ENCODE results near the gene ARHGAP44.

The ARHGAP44 gene, protein sequence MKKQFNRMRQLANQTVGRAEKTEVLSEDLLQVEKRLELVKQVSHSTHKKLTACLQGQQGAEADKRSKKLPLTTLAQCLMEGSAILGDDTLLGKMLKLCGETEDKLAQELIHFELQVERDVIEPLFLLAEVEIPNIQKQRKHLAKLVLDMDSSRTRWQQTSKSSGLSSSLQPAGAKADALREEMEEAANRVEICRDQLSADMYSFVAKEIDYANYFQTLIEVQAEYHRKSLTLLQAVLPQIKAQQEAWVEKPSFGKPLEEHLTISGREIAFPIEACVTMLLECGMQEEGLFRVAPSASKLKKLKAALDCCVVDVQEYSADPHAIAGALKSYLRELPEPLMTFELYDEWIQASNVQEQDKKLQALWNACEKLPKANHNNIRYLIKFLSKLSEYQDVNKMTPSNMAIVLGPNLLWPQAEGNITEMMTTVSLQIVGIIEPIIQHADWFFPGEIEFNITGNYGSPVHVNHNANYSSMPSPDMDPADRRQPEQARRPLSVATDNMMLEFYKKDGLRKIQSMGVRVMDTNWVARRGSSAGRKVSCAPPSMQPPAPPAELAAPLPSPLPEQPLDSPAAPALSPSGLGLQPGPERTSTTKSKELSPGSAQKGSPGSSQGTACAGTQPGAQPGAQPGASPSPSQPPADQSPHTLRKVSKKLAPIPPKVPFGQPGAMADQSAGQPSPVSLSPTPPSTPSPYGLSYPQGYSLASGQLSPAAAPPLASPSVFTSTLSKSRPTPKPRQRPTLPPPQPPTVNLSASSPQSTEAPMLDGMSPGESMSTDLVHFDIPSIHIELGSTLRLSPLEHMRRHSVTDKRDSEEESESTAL

GRCh38 chr17:12789481-12790248 lies at the start of gene ARHGAP44:
Gene ARHGAP44 (plus strand): TSS chr17:12789498. CDS start chr17:12789839, 341 bp downstream.
- peak; percentile 16 for DNase-seq (ENCODE audit: low spot score)

GRCh38 chr17:12739500-12739899 lies 49.8 kb upstream of the ARHGAP44 start:
- DNase-seq (ENCODE audit: low spot score): no peak

GRCh38 chr17:12743046-12743445 lies 46.3 kb upstream of the ARHGAP44 start:
- DNase-seq (ENCODE audit: low spot score): no peak

GRCh38 chr17:12744298-12744697 lies 45.0 kb upstream of the ARHGAP44 start:
- no peak for DNase-seq (ENCODE audit: low spot score)

DNA sequence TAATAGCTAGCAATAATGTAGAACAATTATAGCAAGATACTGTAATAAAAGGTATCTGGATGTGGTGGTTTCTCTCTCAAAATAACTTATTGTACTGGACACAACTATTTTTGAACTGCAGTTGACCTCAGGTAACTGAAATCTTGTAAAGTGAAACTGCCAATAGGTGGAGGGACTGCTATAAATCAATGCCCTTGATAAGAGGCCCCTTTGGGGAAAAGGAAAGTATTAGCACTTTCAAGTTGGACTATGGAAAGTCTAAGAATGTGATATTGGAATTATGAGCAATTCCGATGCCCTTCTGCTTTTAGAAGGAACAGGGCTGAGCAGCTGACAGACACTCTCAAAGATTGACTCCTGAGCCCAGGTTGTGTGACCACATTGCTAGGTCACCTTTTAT lies 44.5 kb upstream of the ARHGAP44 start:
- no peak for DNase-seq (ENCODE audit: low spot score)

DNA sequence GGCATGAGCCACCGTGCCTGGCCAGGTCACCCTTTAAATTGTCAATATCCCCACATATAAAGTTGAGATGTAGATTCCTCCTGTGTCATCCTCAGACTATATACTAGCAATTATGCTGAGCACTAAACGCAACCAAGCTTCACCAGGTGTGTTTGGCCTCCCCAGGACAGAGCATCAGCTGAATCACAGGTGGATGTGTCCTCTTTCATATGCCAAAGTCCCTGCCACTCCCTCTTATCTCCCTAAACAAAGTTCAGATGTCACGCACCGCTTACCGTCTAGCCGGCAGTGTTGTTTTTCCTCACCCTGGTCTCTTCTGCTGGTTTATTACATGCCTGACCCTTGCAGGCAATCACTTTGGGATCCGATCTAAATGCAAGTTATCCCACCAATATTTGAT lies 43.8 kb upstream of the ARHGAP44 start:
- DNase-seq (ENCODE audit: low spot score): no peak

- DNase-seq (ENCODE audit: low spot score): peak; percentile 53
Observed at GRCh38 chr17:12756786-12757185, 32.5 kb upstream of the ARHGAP44 start.

- DNase-seq (ENCODE audit: low spot score): no peak
Observed at GRCh38 chr17:12759090-12759489, 30.2 kb upstream of the ARHGAP44 start.

DNA sequence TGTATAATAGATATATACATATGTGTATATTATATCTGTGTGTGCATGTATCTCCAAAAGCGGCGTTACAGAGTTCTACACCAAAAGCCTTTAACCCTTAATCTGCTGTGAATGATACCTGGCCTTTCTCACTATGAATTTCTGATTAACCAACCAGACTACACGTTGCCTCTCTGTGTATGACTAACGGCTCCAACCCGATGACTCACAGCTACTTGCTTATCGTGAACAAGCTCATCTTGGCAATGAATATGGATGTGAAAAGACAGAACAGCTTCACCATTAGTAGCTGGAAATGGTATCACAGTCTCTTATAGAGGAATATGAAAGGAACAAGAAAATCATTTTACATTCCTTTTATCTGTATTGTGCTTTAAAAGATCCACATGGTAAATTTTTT lies 23.8 kb upstream of the ARHGAP44 start:
- peak; percentile 28 for DNase-seq (ENCODE audit: low spot score)

- DNase-seq (ENCODE audit: low spot score): no peak
Observed at GRCh38 chr17:12768255-12768654, 21.0 kb upstream of the ARHGAP44 start.

- DNase-seq (ENCODE audit: low spot score): no peak
Observed at GRCh38 chr17:12769981-12770380, 19.3 kb upstream of the ARHGAP44 start.

DNA sequence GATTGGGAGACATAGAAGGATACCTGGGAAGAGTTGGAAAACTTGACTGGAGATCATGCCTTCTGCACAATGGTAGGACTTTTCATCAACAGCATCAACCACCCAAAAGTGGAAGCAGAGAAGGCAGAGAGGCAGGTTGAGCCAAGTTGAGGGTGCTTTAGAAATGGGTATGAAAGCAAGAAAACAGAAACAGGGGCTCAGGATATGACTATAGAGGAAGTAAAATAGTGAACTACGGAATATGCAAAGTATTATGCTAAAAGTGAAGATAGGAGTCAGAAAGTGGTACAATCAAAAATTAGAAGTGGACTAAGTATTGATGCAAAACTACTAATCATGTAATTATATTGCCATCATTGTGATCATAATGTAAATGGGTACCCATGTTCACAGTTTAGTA lies 16.1 kb upstream of the ARHGAP44 start:
- no peak for DNase-seq (ENCODE audit: low spot score)

DNA sequence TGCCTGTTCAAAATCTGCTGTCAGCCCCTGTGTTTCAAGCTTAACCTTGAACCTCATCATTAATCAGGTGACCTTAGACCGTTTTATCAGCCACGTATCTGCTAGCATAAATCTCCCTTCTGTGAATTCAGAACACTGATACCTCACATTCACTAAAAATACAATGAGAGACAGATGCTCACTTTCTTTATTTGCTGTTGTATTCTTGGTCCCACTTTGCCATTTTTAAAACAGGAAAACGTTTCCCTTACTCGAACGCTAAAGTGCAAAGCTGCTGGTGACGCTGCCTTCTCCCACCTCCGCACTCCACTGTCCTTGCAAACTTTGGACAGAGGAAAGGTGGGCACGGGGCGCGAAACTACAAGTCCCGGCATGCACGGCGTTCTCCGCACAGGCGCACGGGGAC lies 220 bp upstream of the ARHGAP44 start:
- no peak for DNase-seq (ENCODE audit: low spot score)

DNA sequence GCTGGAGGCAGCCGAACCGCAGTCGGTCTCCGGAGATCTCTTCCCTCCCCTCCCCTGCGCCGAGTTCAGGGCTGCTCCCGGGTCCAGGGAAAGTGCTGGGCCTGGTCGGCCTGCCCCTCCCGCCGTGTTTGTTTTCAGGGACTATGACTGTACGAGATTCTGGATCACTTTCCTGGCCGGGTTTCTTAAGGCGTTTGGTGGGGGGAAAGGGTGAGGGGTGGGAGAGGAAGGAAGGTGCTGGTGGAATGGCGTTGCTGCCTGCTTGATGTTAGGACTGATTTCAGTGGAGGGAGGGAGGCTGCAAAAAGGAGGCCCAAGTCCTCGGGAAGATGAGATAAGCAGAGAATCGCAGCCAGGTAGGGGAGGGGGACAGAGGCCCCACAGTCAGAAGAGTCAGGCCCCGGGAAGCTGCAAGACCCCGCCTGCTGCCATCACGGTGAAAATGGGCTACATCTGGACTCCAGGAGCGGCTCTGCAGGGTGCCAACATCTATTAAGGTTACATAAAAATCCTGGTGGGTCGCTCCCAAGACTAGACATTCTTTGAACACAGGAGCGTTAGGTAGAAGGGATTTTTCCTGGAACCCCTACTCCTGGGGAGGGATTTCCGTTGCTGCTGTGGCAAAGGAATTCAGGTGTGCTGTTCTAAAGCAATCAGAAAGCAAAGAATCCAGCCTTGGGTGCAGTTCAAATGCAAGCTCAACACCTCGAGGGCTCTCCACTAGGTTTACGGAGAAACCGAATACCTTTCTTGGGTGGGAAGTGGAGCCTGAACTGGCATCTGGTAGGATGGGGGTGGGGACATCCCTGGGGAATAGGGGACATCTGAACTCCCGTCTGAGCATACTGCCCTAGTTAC lies 1.2 kb downstream of the ARHGAP44 start:
- no peak for DNase-seq (ENCODE audit: low spot score)

- DNase-seq (ENCODE audit: low spot score): no peak
Observed at GRCh38 chr17:12794919-12795532, 5.7 kb downstream of the ARHGAP44 start.

- no peak for DNase-seq (ENCODE audit: low spot score)
Observed at GRCh38 chr17:12800855-12801365, 11.6 kb downstream of the ARHGAP44 start.

DNA sequence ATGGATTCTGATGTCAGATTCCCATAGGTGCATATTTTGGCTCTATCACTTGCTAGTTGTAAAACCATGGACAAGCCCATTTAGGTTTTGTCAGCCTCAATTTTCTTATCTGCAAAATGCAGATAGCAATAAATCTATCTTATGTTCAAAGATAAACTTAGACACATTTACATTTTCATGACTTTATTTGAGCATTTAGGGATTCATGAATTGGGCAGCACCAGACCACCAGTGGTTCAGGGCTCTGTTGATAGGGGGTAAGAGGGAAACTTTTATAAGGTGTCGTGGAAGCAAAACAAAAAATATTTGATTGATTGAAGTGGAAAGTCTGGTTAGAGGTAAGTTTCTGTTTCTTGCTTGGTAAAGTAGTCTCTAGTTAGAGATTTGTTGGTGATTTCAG lies 17.3 kb downstream of the ARHGAP44 start:
- no peak for DNase-seq (ENCODE audit: low spot score)

GRCh38 chr17:12808723-12809122 lies 19.4 kb downstream of the ARHGAP44 start:
- no peak for DNase-seq (ENCODE audit: low spot score)

- DNase-seq (ENCODE audit: low spot score): no peak
Observed at GRCh38 chr17:12812877-12813276, 23.6 kb downstream of the ARHGAP44 start.

DNA sequence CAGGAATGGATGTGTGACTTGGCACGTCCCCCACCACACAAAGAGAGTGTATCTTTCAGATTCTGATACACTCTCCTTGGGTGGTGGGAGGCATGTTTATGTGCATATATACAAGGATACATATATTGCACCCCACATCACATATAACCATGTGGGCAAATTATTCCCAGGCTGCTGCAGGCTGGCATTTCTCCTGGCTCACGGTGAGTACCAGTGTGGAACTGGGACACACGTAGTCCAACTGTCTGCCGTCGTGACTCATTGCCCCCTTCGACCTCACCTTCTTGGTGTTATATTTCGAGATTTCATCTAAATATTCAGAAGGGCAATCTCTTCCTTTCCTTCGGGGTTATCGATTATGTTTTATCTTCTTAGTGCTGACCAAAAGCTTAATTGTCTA lies 24.4 kb downstream of the ARHGAP44 start:
- no peak for DNase-seq (ENCODE audit: low spot score)

GRCh38 chr17:12814718-12815117 lies 25.4 kb downstream of the ARHGAP44 start:
- no peak for DNase-seq (ENCODE audit: low spot score)

Data from kidney capillary endothelial cell (primary cell).